Muscle of leg (tissue), 11 donors: Measurements from ENCODE around the gene CELF6. TPM values are rescaled to one million over a fixed set of nuclear protein-coding genes. Genes with fewer than 3 reads are reported as not detected.
A peak's percentile ranks its signal among the peaks of the same experiment; 100 is the strongest.
"Not testable (repeated sequence)": the region's sequence is repeated elsewhere in the genome, so short reads cannot be mapped to it uniquely, and the experiment has no call there.

ENCODE experiments used
- DNase-seq: peaks from one replicate; pipeline ENCODE4 v3.0.0; 2013
- H3K27ac ChIP-seq: one replicate; pipeline ENCODE4 v1.5.1; 2013; ENCODE audit warnings: mild to moderate bottlenecking, low read length, control low read depth
- H3K27me3 ChIP-seq: one replicate; pipeline ENCODE4 v1.6.1; 2013; ENCODE audit warnings: low read length; ENCODE audit not compliant: control insufficient read depth, insufficient read depth
- H3K36me3 ChIP-seq: one replicate; pipeline ENCODE4 v1.6.1; 2013; ENCODE audit warnings: low read length; ENCODE audit not compliant: control insufficient read depth, insufficient read depth
- H3K4me1 ChIP-seq: one replicate; pipeline ENCODE4 v1.6.1; 2013; ENCODE audit warnings: low read length; ENCODE audit not compliant: control insufficient read depth, insufficient read depth
- H3K4me3 ChIP-seq: one replicate; pipeline ENCODE4 v1.5.1; 2013; ENCODE audit warnings: low read length, control low read depth
- H3K9me3 ChIP-seq: replicated peaks from 2 replicates; pipeline ENCODE4 v1.6.1; 2013; ENCODE audit warnings: low read depth, low read length; ENCODE audit not compliant: control insufficient read depth
- WGBS: methylation state at CpG from one replicate; pipeline ENCODE4 v1.1.5; 2013; ENCODE audit warnings: missing lambda C conversion rate; ENCODE audit not compliant: insufficient coverage; 5-methylcytosine and 5-hydroxymethylcytosine counted together
- polyA plus RNA-seq, 8 donors: library from polyadenylated mRNA; unstranded; fragments of 120-200 nt; gene quantifications; one replicate each; pipeline versions ENCODE4 v1.2.1 to v1.2.3, GENCODE V29; 2013; ENCODE audit warnings: inconsistent platforms in 1 of 8, low replicate concordance in 1 of 8; ENCODE audit not compliant: insufficient read length in 8 of 8, insufficient read depth in 1 of 8
- total RNA-seq: library from RNA; stranded (reverse); fragments of 120-200 nt; gene quantifications from one replicate; pipeline ENCODE4 v1.2.4, GENCODE V29; 2013

The CELF6 gene
- total and polyA plus RNA-seq, 9 donors, result 0.48 to 2.6 (median 1.2) TPM

- H3K27ac ChIP-seq, result no peak overlapping the region
- WGBS, result 74% methylated on average over 51 of the region's 52 CpGs
- H3K27me3 ChIP-seq, result no peaks in the 10 kb centered on the region
- peaks cover 2% of the 10 kb centered on the region for H3K36me3 ChIP-seq
- H3K4me1 ChIP-seq, result no peaks in the 10 kb centered on the region
- no peaks in the 10 kb centered on the region for H3K9me3 ChIP-seq
- no peak for DNase-seq
- no peak overlapping the region for H3K4me3 ChIP-seq
These were observed 30.2 kb downstream of the CELF6 start for GRCh38 chr15:72289597-72290325.

- DNase-seq, result no peak
- 91% methylated on average over 38 of the region's 49 CpGs for WGBS
- no peak overlapping the region for H3K27ac ChIP-seq
- H3K36me3 ChIP-seq, result peaks cover 2% of the 10 kb centered on the region
- H3K27me3 ChIP-seq, result no peaks in the 10 kb centered on the region
- H3K9me3 ChIP-seq, result no peaks in the 10 kb centered on the region
- no peak overlapping the region for H3K4me3 ChIP-seq
- H3K4me1 ChIP-seq, result no peaks in the 10 kb centered on the region
These were observed 31.0 kb downstream of the CELF6 start for GRCh38 chr15:72288796-72289596.

GRCh38 chr15:72285927-72286516 lies 33.9 kb downstream of the CELF6 start:
- no peak for DNase-seq
- H3K27me3 ChIP-seq, result no peaks in the 10 kb centered on the region
- WGBS, result 42% methylated on average over 3 of the region's 10 CpGs
- no peak overlapping the region for H3K27ac ChIP-seq
- H3K4me1 ChIP-seq, result no peaks in the 10 kb centered on the region
- no peaks in the 10 kb centered on the region for H3K9me3 ChIP-seq
- no peak overlapping the region for H3K4me3 ChIP-seq
- peaks cover 2% of the 10 kb centered on the region for H3K36me3 ChIP-seq

GRCh38 chr15:72285402-72285801 lies 34.6 kb downstream of the CELF6 start:
- H3K9me3 ChIP-seq, result no peaks in the 10 kb centered on the region
- H3K27ac ChIP-seq, result no peak overlapping the region

GRCh38 chr15:72284781-72285180 lies 35.2 kb downstream of the CELF6 start:
- no peak overlapping the region for H3K27ac ChIP-seq
- no peaks in the 10 kb centered on the region for H3K9me3 ChIP-seq
- H3K27me3 ChIP-seq, result no peaks in the 10 kb centered on the region
- no peak for DNase-seq
- no CpG with 5 or more reads among the region's 1 CpG for WGBS
- no peak overlapping the region for H3K4me3 ChIP-seq
- peaks cover 2% of the 10 kb centered on the region for H3K36me3 ChIP-seq
- H3K4me1 ChIP-seq, result no peaks in the 10 kb centered on the region

More at GRCh38 chr15:72285402-72285801, 34.6 kb downstream of the CELF6 start:
- peaks cover 2% of the 10 kb centered on the region for H3K36me3 ChIP-seq
- no peaks in the 10 kb centered on the region for H3K4me1 ChIP-seq
- DNase-seq, result no peak
- H3K27me3 ChIP-seq, result no peaks in the 10 kb centered on the region
- no CpG with 5 or more reads among the region's 3 CpGs for WGBS
- H3K4me3 ChIP-seq, result no peak overlapping the region

GRCh38 chr15:72281713-72282112 lies 38.2 kb downstream of the CELF6 start:
- H3K27me3 ChIP-seq, result no peaks in the 10 kb centered on the region
- no peaks in the 10 kb centered on the region for H3K4me1 ChIP-seq
- H3K9me3 ChIP-seq, result no peaks in the 10 kb centered on the region
- 71% methylated on average over 1 of the region's 3 CpGs for WGBS
- H3K27ac ChIP-seq, result no peak overlapping the region
- H3K4me3 ChIP-seq, result no peak overlapping the region
- H3K36me3 ChIP-seq, result no peaks in the 10 kb centered on the region
- no peak for DNase-seq

- no peaks in the 10 kb centered on the region for H3K36me3 ChIP-seq
- WGBS, result 71% methylated on average over 2 of the region's 2 CpGs
- no peaks in the 10 kb centered on the region for H3K9me3 ChIP-seq
- DNase-seq, result no peak
- H3K4me3 ChIP-seq, result no peak overlapping the region
- no peaks in the 10 kb centered on the region for H3K4me1 ChIP-seq
- H3K27me3 ChIP-seq, result no peaks in the 10 kb centered on the region
- H3K27ac ChIP-seq, result no peak overlapping the region
These were observed 39.2 kb downstream of the CELF6 start for GRCh38 chr15:72280751-72281150.

GRCh38 chr15:72278737-72279136 lies 41.2 kb downstream of the CELF6 start:
- Histone ChIP-seq H3K4me3 (no peak overlapping the region), H3K27ac (no peak overlapping the region), H3K27me3 (no peaks in the 10 kb centered on the region), H3K4me1 (no peaks in the 10 kb centered on the region), H3K36me3 (no peaks in the 10 kb centered on the region), H3K9me3 (no peaks in the 10 kb centered on the region)
- WGBS, result no CpG with 5 or more reads among the region's 1 CpG
- no peak for DNase-seq

GRCh38 chr15:72276326-72276700 lies 43.6 kb downstream of the CELF6 start:
- H3K27ac ChIP-seq, result no peak overlapping the region
- no peaks in the 10 kb centered on the region for H3K27me3 ChIP-seq
- H3K36me3 ChIP-seq, result no peaks in the 10 kb centered on the region
- no peaks in the 10 kb centered on the region for H3K9me3 ChIP-seq
- H3K4me3 ChIP-seq, result no peak overlapping the region
- DNase-seq, result no peak
- H3K4me1 ChIP-seq, result peaks cover 8% of the 10 kb centered on the region

GRCh38 chr15:72275635-72276325 lies 44.2 kb downstream of the CELF6 start:
- not testable (repeated sequence) for H3K27ac ChIP-seq, H3K27me3 ChIP-seq, H3K4me3 ChIP-seq, H3K9me3 ChIP-seq, H3K36me3 ChIP-seq
- H3K4me1 ChIP-seq, result peaks cover 12% of the 10 kb centered on the region
- DNase-seq, result peak; percentile 27
